H9 (cell line): ENCODE measurements around the gene RNF227. TPM values are rescaled to one million over a fixed set of nuclear protein-coding genes. Genes with fewer than 3 reads are reported as not detected.

Experiments used
- DNase-seq: peaks from one replicate; pipeline ENCODE4 v3.0.0-alpha.2; 2017
- H2AFZ ChIP-seq: one replicate; pipeline ENCODE4 v1.6.1; 2013; ENCODE audit warnings: mild to moderate bottlenecking, low read length, control low read depth, moderate library complexity
- H2AK5ac ChIP-seq: 2 replicates; pipeline ENCODE4 v1.6.1; 2013; ENCODE audit warnings: low read length, control low read depth, mixed read lengths; ENCODE audit not compliant: insufficient read length
- H2BK120ac ChIP-seq: one replicate; pipeline ENCODE4 v1.6.1; 2013; ENCODE audit warnings: low read depth, mild to moderate bottlenecking, low read length, control low read depth, inconsistent platforms; ENCODE audit not compliant: poor library complexity, severe bottlenecking
- H2BK12ac ChIP-seq: 2 replicates; pipeline ENCODE4 v1.6.1; 2013; ENCODE audit warnings: low read length, control low read depth, mixed read lengths, low read depth; ENCODE audit not compliant: insufficient read length
- H2BK15ac ChIP-seq: 2 replicates; pipeline ENCODE4 v1.6.1; 2013; ENCODE audit warnings: low read depth, low read length, control low read depth
- H2BK20ac ChIP-seq: one replicate; pipeline ENCODE4 v1.6.1; 2013; ENCODE audit warnings: low read depth, mild to moderate bottlenecking, low read length, control low read depth, inconsistent platforms; ENCODE audit not compliant: poor library complexity, severe bottlenecking
- H2BK5ac ChIP-seq: 2 replicates; pipeline ENCODE4 v1.6.1; 2013; ENCODE audit warnings: low read length, control low read depth, mixed read lengths; ENCODE audit not compliant: insufficient read length
- H3K14ac ChIP-seq: 2 replicates; pipeline ENCODE4 v1.6.1; 2013; ENCODE audit warnings: low read length, control low read depth; ENCODE audit not compliant: insufficient read depth
- H3K18ac ChIP-seq: 2 replicates; pipeline ENCODE4 v1.6.1; 2013; ENCODE audit warnings: low read depth, mild to moderate bottlenecking, mixed read lengths, low read length, control low read depth; ENCODE audit not compliant: insufficient read length
- H3K23ac ChIP-seq: 2 replicates; pipeline ENCODE4 v1.6.1; 2013; ENCODE audit warnings: low read length, control low read depth, mixed read lengths, low read depth; ENCODE audit not compliant: insufficient read length
- H3K23me2 ChIP-seq: 2 replicates; pipeline ENCODE4 v1.6.1; 2013; ENCODE audit warnings: low read depth, mild to moderate bottlenecking, mixed read lengths, low read length, control low read depth; ENCODE audit not compliant: insufficient read length, poor library complexity, severe bottlenecking
- H3K27ac ChIP-seq: 2 replicates; pipeline ENCODE4 v1.5.1; 2013; ENCODE audit warnings: low read length, control low read depth, mixed read lengths, low read depth; ENCODE audit not compliant: insufficient read length
- H3K27me3 ChIP-seq: 2 replicates; pipeline ENCODE4 v1.6.1; 2013; ENCODE audit warnings: low read length, control low read depth, inconsistent platforms; ENCODE audit not compliant: insufficient read depth
- H3K4ac ChIP-seq: 2 replicates; pipeline ENCODE4 v1.6.1; 2013; ENCODE audit warnings: low read depth, mild to moderate bottlenecking, control low read depth, inconsistent platforms, low read length, moderate library complexity
- H3K4me1 ChIP-seq: 2 replicates; pipeline ENCODE4 v1.6.1; 2013; ENCODE audit warnings: low read length, control low read depth, inconsistent platforms; ENCODE audit not compliant: insufficient read depth
- H3K4me2 ChIP-seq: 2 replicates; pipeline ENCODE4 v1.6.1; 2013; ENCODE audit warnings: low read length, control low read depth, mixed read lengths; ENCODE audit not compliant: insufficient read length, insufficient read depth
- H3K56ac ChIP-seq: 2 replicates; pipeline ENCODE4 v1.6.1; 2013; ENCODE audit warnings: low read depth, mild to moderate bottlenecking, mixed read lengths, low read length, control low read depth; ENCODE audit not compliant: insufficient read length
- H3K79me1 ChIP-seq: 2 replicates; pipeline ENCODE4 v1.6.1; 2013; ENCODE audit warnings: low read depth, mild to moderate bottlenecking, moderate library complexity, low read length, control low read depth, inconsistent platforms; ENCODE audit not compliant: insufficient read depth, poor library complexity, severe bottlenecking
- H3K79me2 ChIP-seq: 2 replicates; pipeline ENCODE4 v1.6.1; 2013; ENCODE audit warnings: low read length, control low read depth, inconsistent platforms; ENCODE audit not compliant: insufficient read depth
- H3K9ac ChIP-seq: 2 replicates; pipeline ENCODE4 v1.6.1; 2013; ENCODE audit warnings: low read length, control low read depth, mixed read lengths; ENCODE audit not compliant: insufficient read length; ENCODE audit errors: extremely low read depth
- H3K9me3 ChIP-seq: one replicate; pipeline ENCODE4 v1.6.1; 2013; ENCODE audit warnings: low read depth, low read length, inconsistent platforms; ENCODE audit not compliant: control insufficient read depth
- H3T11ph ChIP-seq: one replicate; pipeline ENCODE4 v1.6.1; 2013; ENCODE audit warnings: mild to moderate bottlenecking, low read length, control low read depth, inconsistent platforms
- H4K20me1 ChIP-seq: one replicate; pipeline ENCODE4 v1.6.1; 2013; ENCODE audit not compliant: control insufficient read depth, insufficient read length, insufficient read depth
- H4K5ac ChIP-seq: 2 replicates; pipeline ENCODE4 v1.6.1; 2013; ENCODE audit warnings: low read depth, mild to moderate bottlenecking, mixed read lengths, low read length, control low read depth; ENCODE audit not compliant: insufficient read length
- H4K8ac ChIP-seq: replicated peaks from 2 replicates; pipeline ENCODE4 v1.6.1; 2013; ENCODE audit warnings: low read length, control low read depth, mixed read lengths, low read depth; ENCODE audit not compliant: insufficient read length
- H4K91ac ChIP-seq: 2 replicates; pipeline ENCODE4 v1.6.1; 2013; ENCODE audit warnings: low read depth, mild to moderate bottlenecking, moderate library complexity, mixed read lengths, low read length, control low read depth; ENCODE audit not compliant: insufficient read length
- H3K27ac Mint-ChIP-seq, 3 experiments: 2 replicates in 2 of 3; 3 replicates in 1 of 3; pipeline ENCODE4 v1.8.0; 2020 to 2021; ENCODE audit warnings: mixed read lengths in 3 of 3, mild to moderate bottlenecking in 1 of 3, moderate library complexity in 1 of 3
- H3K27me3 Mint-ChIP-seq: 2 replicates; pipeline ENCODE4 v1.8.0; 2021; ENCODE audit warnings: low read depth, mild to moderate bottlenecking, moderate library complexity, mixed read lengths
- H3K36me3 Mint-ChIP-seq, 3 experiments: 2 replicates in 2 of 3; 3 replicates in 1 of 3; pipeline ENCODE4 v1.8.0; 2020 to 2021; ENCODE audit warnings: low read depth in 3 of 3, mixed read lengths in 3 of 3; ENCODE audit not compliant: insufficient read depth in 1 of 3
- H3K4me1 Mint-ChIP-seq, 2 experiments: 2 replicates each; pipeline ENCODE4 v1.8.0; 2020; ENCODE audit warnings: mixed read lengths in 2 of 2
- H3K4me3 Mint-ChIP-seq, 2 experiments: 2 replicates in 1 of 2; 3 replicates in 1 of 2; pipeline ENCODE4 v1.8.0; 2020 to 2021; ENCODE audit warnings: mild to moderate bottlenecking in 2 of 2, mixed read lengths in 2 of 2, moderate library complexity in 1 of 2
- H3K9me3 Mint-ChIP-seq, 2 experiments: 2 replicates in 1 of 2; 3 replicates in 1 of 2; pipeline ENCODE4 v1.8.0; 2020; ENCODE audit warnings: mild to moderate bottlenecking in 2 of 2, mixed read lengths in 2 of 2, moderate library complexity in 1 of 2
- CTCF ChIP-seq: fragments of 200-600 bp; sonication (generic); conservative IDR thresholded peaks from 3 replicates; pipeline ENCODE4 v1.8.0; 2021; ENCODE audit warnings: antibody characterized with exemption, mild to moderate bottlenecking
- WGBS: extraction: QIAGEN DNeasy Blood & Tissue Kit; methylation state at CpG from one replicate; pipeline ENCODE4 v1.1.7; 2013; ENCODE audit warnings: missing lambda C conversion rate, low lambda C conversion rate, mixed read lengths; ENCODE audit not compliant: insufficient read length; ENCODE audit errors: extremely low coverage; 5-methylcytosine and 5-hydroxymethylcytosine counted together
- total RNA-seq: library from RNA; stranded (reverse); gene quantifications from 2 replicates; pipeline ENCODE4 v1.2.1, GENCODE V29; 2021

The RNF227 gene
- total RNA-seq, 1 experiment from 2014 or later, result 1.9 TPM

- no peak overlapping the region for H2BK20ac ChIP-seq
- no peak overlapping the region for H4K91ac ChIP-seq
- no peak overlapping the region for H2BK5ac ChIP-seq
- no peak overlapping the region for H3K4me2 ChIP-seq
- H3T11ph ChIP-seq, result no peak overlapping the region
- no peaks in the 10 kb centered on the region for H3K4me1 ChIP-seq
- H4K8ac ChIP-seq, result no peak overlapping the region
- no peak overlapping the region for H3K23ac ChIP-seq
- peaks cover 20 to 77% (median 73%) of the 10 kb centered on the region in 3 experiments; a peak in 6 of 7 replicates for H3K36me3 Mint-ChIP-seq
- no peak overlapping the region for H3K56ac ChIP-seq
- DNase-seq, result no peak
- H2BK120ac ChIP-seq, result no peak overlapping the region
- H4K20me1 ChIP-seq, result no peaks in the 10 kb centered on the region
- H2BK12ac ChIP-seq, result no peak overlapping the region
- 0 out of 7 replicates have a peak overlapping the region, but pooled peaks of 1 of the 3 experiments have one; percentile 10 for H3K27ac Mint-ChIP-seq
- no peaks in the 10 kb centered on the region for H3K27me3 ChIP-seq
- no peak overlapping the region for H3K4me3 Mint-ChIP-seq
- H3K27me3 Mint-ChIP-seq, result no peaks in the 10 kb centered on the region
- TF ChIP-seq CTCF, result no peak
- H3K27ac ChIP-seq, result no peak overlapping the region
- no peaks in the 10 kb centered on the region for H3K79me1 ChIP-seq
- H4K5ac ChIP-seq, result no peak overlapping the region
- no peak overlapping the region for H2AFZ ChIP-seq
- no peaks in the 10 kb centered on the region for H3K9me3 ChIP-seq
- no peaks in the 10 kb centered on the region for H3K9me3 Mint-ChIP-seq
- no CpG with 5 or more reads among the region's 4 CpGs for WGBS
- no peak overlapping the region for H3K9ac ChIP-seq
- H3K4me1 Mint-ChIP-seq, result no peaks in the 10 kb centered on the region
- H3K4ac ChIP-seq, result no peak overlapping the region
- H2AK5ac ChIP-seq, result no peak overlapping the region
- H3K23me2 ChIP-seq, result no peaks in the 10 kb centered on the region
- H2BK15ac ChIP-seq, result no peak overlapping the region
- no peak overlapping the region for H3K18ac ChIP-seq
- H3K14ac ChIP-seq, result no peak overlapping the region
- no peaks in the 10 kb centered on the region for H3K79me2 ChIP-seq
These were observed 23.9 kb upstream of the RNF227 start for GRCh38 chr17:7940034-7940433.
